Sciatic nerve (tissue), 2 donors: ENCODE results near the gene RPL36. TPM values are rescaled to one million over a fixed set of nuclear protein-coding genes. Genes with fewer than 3 reads are reported as not detected.
A peak's percentile ranks its signal among the peaks of the same experiment; 100 is the strongest.
"Not testable (repeated sequence)": the region's sequence is repeated elsewhere in the genome, so short reads cannot be mapped to it uniquely, and the experiment has no call there.

Experiments
- ATAC-seq: fragments of 200-7000 bp; cut with Tn5 transposase; one replicate; pipeline ENCODE4 v1.9.1; 2020; ENCODE audit warnings: mild to moderate bottlenecking, moderate library complexity
- DNase-seq: peaks from one replicate; pipeline ENCODE4 v3.0.0-alpha.2; 2020; ENCODE audit warnings: low spot score
- intact Hi-C: fragments of 100-400 bp; cut with DNase I; formaldehyde crosslinking; loops from one replicate; pipeline ENCODE4 v1.14.2; 2022
- total RNA-seq: library from RNA; stranded (reverse); fragmentation: NEBNext Ultra II Directional; extraction: Animal tissue kit (Norgen Biotek cat#: 25700); gene quantifications from one replicate; pipeline ENCODE4 v1.2.1, GENCODE V29; 2021
- donor health status: DM: no; HTN: no; CAD: no.
- donor health status: DM: no; HTN: no; CAD: no.

Gene RPL36
- total RNA-seq, 1 donor from 2014 or later = 601 TPM

- DNase-seq = peak; percentile 99
- intact Hi-C loops = no loop called here
- peak; percentile 99 for ATAC-seq
Observed at GRCh38 chr19:5719961-5720790, 30.1 kb downstream of the RPL36 start, which contains the start of the genes CATSPERD and LONP1. CATSPERD (plus strand) TSS chr19:5720637; CDS start chr19:5720738, 101 bp downstream. LONP1 (minus strand) TSS chr19:5720146; CDS start chr19:5720132, 14 bp downstream.

- intact Hi-C loops = no loop called here
- ATAC-seq (no peak), DNase-seq (no peak)
Observed at GRCh38 chr19:5727453-5728050, 37.5 kb downstream of the RPL36 start.

- DNase-seq, ATAC-seq, intact Hi-C loops: not testable (repeated sequence)
Observed at GRCh38 chr19:5733172-5733571, 43.1 kb downstream of the RPL36 start.

GRCh38 chr19:5738423-5738822 is 48.3 kb downstream of the RPL36 start:
- DNase-seq = no peak
- no peak for ATAC-seq
- intact Hi-C loops = no loop called here

Other genes with a start within 250 kb of the RPL36 start
- not detected for gene ZNRF4, start 234.9 kb upstream of the RPL36 start, total RNA-seq
- gene TINCR, start 122.3 kb upstream of the RPL36 start, total RNA-seq = 3.7 TPM
- 121 TPM for gene SAFB2, start 67.5 kb upstream of the RPL36 start, total RNA-seq
- gene SAFB, start 67.2 kb upstream of the RPL36 start, total RNA-seq = 115 TPM
- gene MICOS13, start 9.8 kb upstream of the RPL36 start, total RNA-seq = 35.9 TPM
- 3.7 TPM for gene HSD11B1L, start 9.3 kb upstream of the RPL36 start, total RNA-seq
- gene LONP1, start 29.9 kb downstream of the RPL36 start, total RNA-seq = 48.8 TPM
- not detected for gene CATSPERD, start 30.3 kb downstream of the RPL36 start, total RNA-seq
- 1.0 TPM for gene PRR22, start 94.5 kb downstream of the RPL36 start, total RNA-seq
- gene DUS3L, start 100.9 kb downstream of the RPL36 start, total RNA-seq = 27.9 TPM
- not detected for gene NRTN, start 114.8 kb downstream of the RPL36 start, total RNA-seq
- gene FUT6, start 149.4 kb downstream of the RPL36 start, total RNA-seq = not detected
- gene FUT3, start 161.2 kb downstream of the RPL36 start, total RNA-seq = not detected
- gene FUT5, start 180.2 kb downstream of the RPL36 start, total RNA-seq = 0.18 TPM
- gene NDUFA11, start 213.5 kb downstream of the RPL36 start, total RNA-seq = 134 TPM
- 7.1 TPM for gene VMAC, start 214.6 kb downstream of the RPL36 start, total RNA-seq
- 80.2 TPM for gene CAPS, start 224.0 kb downstream of the RPL36 start, total RNA-seq